OCI-LY3 (cell line): ENCODE data around the gene KCNK5.

Experiments
- H2AFZ ChIP-seq: fragments of 200-600, 300-600 bp; shearing (Covaris generic); 2 replicates; pipeline ENCODE4 v1.6.0; 2014; ENCODE audit warnings: antibody characterized with exemption, low read depth, low read length
- H3K27ac ChIP-seq: fragments of 200-600, 300-600 bp; sonication (generic); 2 replicates; pipeline ENCODE4 v1.5.1; 2014; ENCODE audit warnings: mild to moderate bottlenecking, low read length, moderate library complexity, mixed read lengths
- H3K27me3 ChIP-seq: fragments of 200-600, 300-600 bp; sonication (generic); 2 replicates; pipeline ENCODE4 v1.6.1; 2014; ENCODE audit warnings: low read depth, low read length, mixed read lengths
- H3K36me3 ChIP-seq: fragments of 200-600, 300-600 bp; sonication (generic); replicated peaks from 2 replicates; pipeline ENCODE3; 2014; ENCODE audit warnings: low read depth, low read length, mixed read lengths
- H3K4me1 ChIP-seq: fragments of 300-600, 200-600 bp; sonication (generic); 2 replicates; pipeline ENCODE4 v1.6.1; 2014; ENCODE audit warnings: low read length, mixed read lengths
- H3K4me2 ChIP-seq: fragments of 200-600, 300-600 bp; sonication (generic); 2 replicates; pipeline ENCODE4 v1.6.1; 2014; ENCODE audit warnings: low read length, mixed read lengths
- H3K4me3 ChIP-seq: fragments of 300-600, 200-600 bp; sonication (generic); 2 replicates; pipeline ENCODE4 v1.5.1; 2014; ENCODE audit warnings: antibody characterized with exemption, mild to moderate bottlenecking, low read length, moderate library complexity
- H3K79me2 ChIP-seq: fragments of 300-600, 200-600 bp; shearing (Covaris generic); 2 replicates; pipeline ENCODE4 v1.6.1; 2014; ENCODE audit warnings: mild to moderate bottlenecking, low read length, mixed read lengths
- H3K9ac ChIP-seq: fragments of 300-600, 200-600 bp; shearing (Covaris generic); 2 replicates; pipeline ENCODE4 v1.6.0; 2014; ENCODE audit warnings: mild to moderate bottlenecking, low read length, moderate library complexity
- H3K9me3 ChIP-seq: fragments of 200-600, 300-600 bp; shearing (Covaris generic); 2 replicates; pipeline ENCODE4 v1.6.1; 2014; ENCODE audit warnings: low read length, mixed read lengths; ENCODE audit not compliant: insufficient read depth
- H4K20me1 ChIP-seq: fragments of 200-600, 300-600 bp; sonication (generic); 2 replicates; pipeline ENCODE4 v1.6.1; 2016; ENCODE audit warnings: low read length, mixed read lengths; ENCODE audit not compliant: insufficient read depth
- CTCF ChIP-seq: fragments of 200-600, 300-600 bp; sonication (generic); IDR thresholded peaks from 2 replicates; pipeline ENCODE4 v1.5.1; 2014; ENCODE audit warnings: antibody characterized with exemption, low read length, low read depth
- EZH2phosphoT487 ChIP-seq: fragments of 200-600 bp; shearing (Covaris generic); IDR thresholded peaks from 2 replicates; pipeline ENCODE4 v1.6.1; 2018; ENCODE audit warnings: antibody characterized with exemption, mixed run types, low read depth

Gene KCNK5

GRCh38 chr6:39166912-39167290 lies 62.4 kb downstream of the KCNK5 start:
- Histone ChIP-seq H3K9ac (no peak overlapping the region), H2AFZ (no peak overlapping the region)

GRCh38 chr6:39166189-39166911 lies 62.9 kb downstream of the KCNK5 start:
- Histone ChIP-seq H3K9ac (no peak overlapping the region), H4K20me1 (no peaks in the 10 kb centered on the region), H3K4me2 (peak overlapping the region; percentile 39), H3K4me3 (peak overlapping the region; percentile 7; the same call in 1 of the 2 replicates), H3K27ac (no peak overlapping the region), H3K4me1 (peaks cover 4% of the 10 kb centered on the region), H3K36me3 (no peaks in the 10 kb centered on the region), H3K79me2 (no peaks in the 10 kb centered on the region), H2AFZ (no peak overlapping the region), H3K9me3 (no peaks in the 10 kb centered on the region), H3K27me3 (peaks cover 32% of the 10 kb centered on the region)
- TF ChIP-seq EZH2phosphoT487: no peak
- TF ChIP-seq CTCF: peak; percentile 97

More at GRCh38 chr6:39166912-39167290, 62.4 kb downstream of the KCNK5 start:
- no peak for TF ChIP-seq EZH2phosphoT487
- TF ChIP-seq CTCF: no peak
- H3K4me2 ChIP-seq: peak overlapping the region; percentile 39
- no peak overlapping the region for H3K27ac ChIP-seq
- H4K20me1 ChIP-seq: no peaks in the 10 kb centered on the region
- H3K9me3 ChIP-seq: no peaks in the 10 kb centered on the region
- H3K36me3 ChIP-seq: no peaks in the 10 kb centered on the region
- peaks cover 4% of the 10 kb centered on the region for H3K4me1 ChIP-seq
- H3K27me3 ChIP-seq: peaks cover 32% of the 10 kb centered on the region
- no peaks in the 10 kb centered on the region for H3K79me2 ChIP-seq
- H3K4me3 ChIP-seq: peak overlapping the region; percentile 7; the same call in 1 of the 2 replicates

- no peak overlapping the region for H3K9ac ChIP-seq
- TF ChIP-seq EZH2phosphoT487 (no peak), CTCF (no peak)
- no peaks in the 10 kb centered on the region for H3K9me3 ChIP-seq
- H3K79me2 ChIP-seq: no peaks in the 10 kb centered on the region
- peaks cover 35% of the 10 kb centered on the region for H3K27me3 ChIP-seq
- H3K4me1 ChIP-seq: peaks cover 2% of the 10 kb centered on the region
- H4K20me1 ChIP-seq: no peaks in the 10 kb centered on the region
- H3K4me3 ChIP-seq: no peak overlapping the region
- H2AFZ ChIP-seq: no peak overlapping the region
- no peak overlapping the region for H3K27ac ChIP-seq
- H3K4me2 ChIP-seq: no peak overlapping the region
- no peaks in the 10 kb centered on the region for H3K36me3 ChIP-seq
Observed at GRCh38 chr6:39157511-39157910, 71.8 kb downstream of the KCNK5 start.

- peaks cover 9% of the 10 kb centered on the region for H3K4me1 ChIP-seq
- H3K4me2 ChIP-seq: no peak overlapping the region
- peaks cover 41% of the 10 kb centered on the region for H3K27me3 ChIP-seq
- H3K79me2 ChIP-seq: no peaks in the 10 kb centered on the region
- no peak overlapping the region for H2AFZ ChIP-seq
- no peaks in the 10 kb centered on the region for H3K9me3 ChIP-seq
- TF ChIP-seq EZH2phosphoT487: no peak
- TF ChIP-seq CTCF: no peak
- no peaks in the 10 kb centered on the region for H3K36me3 ChIP-seq
- no peak overlapping the region for H3K4me3 ChIP-seq
- H4K20me1 ChIP-seq: no peaks in the 10 kb centered on the region
- no peak overlapping the region for H3K9ac ChIP-seq
- no peak overlapping the region for H3K27ac ChIP-seq
Observed at GRCh38 chr6:39156801-39157200, 72.5 kb downstream of the KCNK5 start.
